Choroid plexus epithelial cell (primary cell): Measurements from ENCODE around the gene NTM.
A peak's percentile ranks its signal among the peaks of the same experiment; 100 is the strongest.

Experiments used
- DNase-seq: peaks from one replicate; pipeline ENCODE4 v3.0.0-alpha.2; 2010; ENCODE audit warnings: low read depth
- H3K4me3 ChIP-seq: 2 replicates; pipeline ENCODE4 v1.5.1; 2011; ENCODE audit warnings: low read depth, mild to moderate bottlenecking, control low read depth, low read length, moderate library complexity
- CTCF ChIP-seq: conservative IDR thresholded peaks from 2 replicates; pipeline ENCODE4 v1.5.1; 2011; ENCODE audit warnings: low read depth, mild to moderate bottlenecking, control low read depth, inconsistent platforms, low read length, moderate library complexity

The NTM gene

GRCh38 chr11:131581046-131581445 lies 210.6 kb downstream of the NTM start:
- no peak overlapping the region for H3K4me3 ChIP-seq
- no peak for TF ChIP-seq CTCF
- DNase-seq: peak; percentile 25

- H3K4me3 ChIP-seq: no peak overlapping the region
- TF ChIP-seq CTCF: no peak
- no peak for DNase-seq
Observed at GRCh38 chr11:131582021-131582525, 211.7 kb downstream of the NTM start.

- no peak for TF ChIP-seq CTCF
- H3K4me3 ChIP-seq: no peak overlapping the region
- DNase-seq: no peak
Observed at GRCh38 chr11:131583421-131583820, 213.0 kb downstream of the NTM start.

GRCh38 chr11:131583938-131584337 lies 213.5 kb downstream of the NTM start:
- no peak for TF ChIP-seq CTCF
- no peak overlapping the region for H3K4me3 ChIP-seq
- DNase-seq: no peak

GRCh38 chr11:131584785-131585592 lies 214.6 kb downstream of the NTM start:
- no peak for DNase-seq
- peak; percentile 43 for TF ChIP-seq CTCF
- H3K4me3 ChIP-seq: no peak overlapping the region

- H3K4me3 ChIP-seq: no peak overlapping the region
- no peak for DNase-seq
- TF ChIP-seq CTCF: no peak
Observed at GRCh38 chr11:131588057-131588456, 217.6 kb downstream of the NTM start.

- no peak for TF ChIP-seq CTCF
- peak; percentile 27 for DNase-seq
- no peak overlapping the region for H3K4me3 ChIP-seq
Observed at GRCh38 chr11:131591051-131591461, 220.6 kb downstream of the NTM start.
